GM21576 (cell line): ENCODE data around the gene ALPK1.
"Not testable (repeated sequence)": the region's sequence is repeated elsewhere in the genome, so short reads cannot be mapped to it uniquely, and the experiment has no call there.

ENCODE experiments used
- ATAC-seq: cut with Tn5 transposase; IDR thresholded peaks from one replicate; pipeline ENCODE4 v1.9.1; 2021; ENCODE audit warnings: mild to moderate bottlenecking, moderate library complexity; ENCODE audit not compliant: unreplicated experiment

The ALPK1 gene

GRCh38 chr4:112284166-112284565 lies 13.0 kb upstream of the ALPK1 start:
- no peak for ATAC-seq

GRCh38 chr4:112284662-112285411 lies 12.3 kb upstream of the ALPK1 start:
- ATAC-seq, result no peak

DNA sequence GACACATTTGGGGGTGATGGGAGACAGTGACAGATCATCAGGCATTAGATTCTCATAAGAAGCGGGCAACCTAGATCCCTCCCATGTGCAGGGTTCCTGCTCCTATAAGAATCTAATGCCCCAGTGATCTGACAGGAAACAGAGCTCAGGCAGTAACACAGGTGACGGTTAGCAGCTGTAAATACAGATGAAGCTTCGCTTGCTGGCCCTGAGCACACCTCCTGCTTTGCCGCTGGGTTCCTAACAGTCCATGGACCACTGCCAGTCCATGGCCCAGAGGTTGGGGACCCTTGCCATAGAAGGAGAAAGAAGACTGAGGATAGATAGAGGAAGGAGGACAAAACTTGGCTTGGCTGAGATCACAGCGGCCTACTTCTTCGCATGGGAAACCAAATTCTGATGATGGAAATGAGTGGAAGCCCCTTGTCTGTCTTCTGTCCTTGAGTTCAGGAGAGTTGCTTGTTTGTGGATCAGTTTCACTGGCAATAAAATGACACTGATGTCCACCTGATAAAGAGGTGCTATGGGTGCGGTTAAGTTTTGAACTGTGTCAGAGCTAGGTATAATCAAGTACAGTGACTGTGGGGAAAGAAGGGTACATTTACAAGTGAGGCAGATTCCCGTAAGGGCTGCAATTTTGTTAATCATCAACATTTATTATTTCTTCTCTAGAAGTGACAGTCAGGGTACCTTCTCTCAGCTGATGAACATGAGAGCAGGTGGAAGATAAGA lies 9.7 kb upstream of the ALPK1 start:
- ATAC-seq, result peak; percentile 35

DNA sequence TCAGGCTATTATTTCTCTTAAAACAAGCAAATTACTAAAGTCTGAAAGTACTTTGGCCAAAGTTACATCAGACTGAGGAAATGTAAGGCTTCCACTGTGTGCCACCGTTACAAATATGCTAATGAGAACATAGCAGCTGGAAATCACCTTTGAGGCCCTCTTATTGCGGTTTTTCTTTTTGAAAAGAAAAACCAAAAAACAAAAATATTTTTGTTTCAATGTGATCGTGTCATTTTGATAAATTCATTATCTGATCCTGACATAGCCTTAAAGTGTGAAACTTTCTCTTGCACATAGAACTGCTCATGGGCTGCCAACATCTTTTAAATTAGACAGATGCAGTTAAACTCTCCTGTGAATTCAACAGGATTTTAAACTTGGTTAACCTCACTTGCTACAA lies 8.7 kb upstream of the ALPK1 start:
- ATAC-seq, result peak; percentile 34

- ATAC-seq, result no peak
These were observed 7.5 kb upstream of the ALPK1 start for GRCh38 chr4:112289407-112290253.

DNA sequence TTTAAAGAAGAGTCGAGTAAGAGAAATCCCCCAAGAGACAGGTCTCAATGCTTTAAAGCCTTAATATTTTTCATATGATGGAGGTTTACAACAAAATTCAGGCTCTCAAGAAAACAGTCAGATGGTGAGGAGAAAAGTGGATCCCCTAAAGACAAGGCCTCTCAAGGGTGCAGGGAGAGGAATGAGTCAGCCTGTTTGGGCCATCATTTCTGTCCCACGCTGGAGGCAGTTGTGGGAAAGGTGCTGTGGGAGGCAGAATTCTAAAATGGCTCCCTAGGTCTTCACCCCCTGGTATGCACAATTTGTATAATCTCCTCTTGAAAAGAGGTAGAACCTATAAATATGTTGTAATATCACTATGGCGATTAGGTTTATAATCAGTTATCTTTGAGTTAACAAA lies 6.8 kb upstream of the ALPK1 start:
- ATAC-seq, result no peak

GRCh38 chr4:112299721-112300120 lies 2.6 kb downstream of the ALPK1 start:
- ATAC-seq, result no peak

DNA sequence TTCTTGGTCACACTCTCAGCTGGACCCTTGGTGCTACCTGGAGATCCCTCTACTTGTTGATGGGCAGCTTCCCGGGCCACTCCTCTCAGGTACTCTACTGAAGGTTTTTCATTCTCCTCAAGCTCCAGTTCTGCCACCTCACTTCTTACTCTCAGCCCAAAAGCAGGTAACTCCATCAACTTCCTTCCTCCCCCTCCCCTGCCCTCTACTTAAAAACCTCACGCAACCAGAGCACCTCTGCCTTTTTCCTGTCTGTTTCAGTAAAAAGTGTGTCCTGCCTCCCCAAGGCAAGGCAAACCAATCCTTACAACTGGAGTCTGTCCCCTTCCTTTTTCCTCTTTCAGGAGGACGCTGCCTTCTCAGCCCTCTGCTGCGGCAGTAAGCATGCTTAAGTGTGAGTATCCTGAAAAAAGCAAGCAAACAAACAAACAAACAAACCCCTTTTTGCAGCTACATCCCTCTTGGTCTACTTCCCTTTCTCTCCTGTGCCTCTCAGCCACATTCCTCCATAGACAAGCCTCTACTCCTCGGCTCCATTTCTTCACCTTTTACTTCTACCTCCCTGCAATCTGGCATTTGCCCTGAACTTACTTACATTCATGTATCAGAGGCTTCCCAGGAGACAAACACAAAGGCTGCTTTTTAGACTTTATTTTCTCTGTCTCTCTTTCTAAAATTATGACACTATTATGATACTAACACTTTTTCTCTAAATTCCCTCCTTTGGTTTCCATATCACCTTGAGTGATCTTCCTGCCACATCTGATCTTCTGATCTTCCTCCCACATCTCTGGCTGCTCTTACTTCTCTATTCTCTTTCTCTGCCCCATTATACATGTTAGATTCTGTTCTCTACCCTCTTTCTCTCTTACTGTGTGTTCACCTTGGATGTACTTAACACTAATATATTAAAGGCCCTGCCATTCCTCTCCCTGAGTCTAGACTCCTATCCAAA lies 5.4 kb downstream of the ALPK1 start:
- ATAC-seq, result peak; percentile 72

- not testable (repeated sequence) for ATAC-seq
These were observed 8.3 kb downstream of the ALPK1 start for GRCh38 chr4:112305477-112305876.

DNA sequence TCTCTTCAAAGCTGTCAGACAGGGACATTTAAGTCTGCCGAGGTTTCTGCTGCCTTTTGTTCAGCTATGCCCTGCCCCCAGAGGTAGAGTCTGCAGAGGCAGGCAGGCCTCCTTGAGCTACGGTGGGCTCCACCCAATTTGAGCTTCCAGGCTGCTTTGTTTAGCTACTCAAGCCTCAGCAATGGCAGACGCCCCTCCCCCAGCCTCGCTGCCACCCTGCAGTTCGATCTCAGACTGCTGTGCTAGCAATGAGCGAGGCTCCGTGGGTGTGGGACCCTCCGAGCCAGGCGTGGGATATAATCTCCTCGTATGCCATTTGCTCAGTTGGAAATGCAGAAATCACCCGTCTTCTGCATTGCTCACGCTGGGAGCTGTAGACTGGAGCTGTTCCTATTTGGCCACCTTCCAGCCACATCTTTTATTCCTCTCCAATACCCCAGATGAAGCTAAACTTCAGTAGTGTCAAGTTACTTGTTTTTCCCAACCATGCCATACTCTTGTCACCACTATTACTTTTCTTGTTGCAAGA lies 12.2 kb downstream of the ALPK1 start:
- not testable (repeated sequence) for ATAC-seq

DNA sequence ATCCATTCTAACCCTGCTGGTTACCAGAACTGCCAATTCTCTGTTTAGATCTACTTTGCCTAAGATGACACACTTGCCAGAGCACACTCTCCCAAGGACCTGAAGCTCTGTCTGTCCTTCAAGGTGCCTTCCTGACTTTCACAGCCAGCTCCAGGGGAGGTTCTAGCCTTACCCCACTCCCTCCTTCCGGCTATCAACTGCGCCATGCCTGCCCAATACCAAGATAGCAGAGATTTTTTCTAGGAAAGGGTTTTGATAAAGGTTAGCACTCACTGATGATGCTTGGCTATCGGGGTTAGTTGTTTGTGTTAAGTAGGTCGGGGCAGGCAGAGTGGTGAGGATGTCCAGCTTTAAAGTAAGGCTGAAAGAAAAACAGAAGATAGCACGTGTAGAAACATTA lies 14.3 kb downstream of the ALPK1 start:
- ATAC-seq, result no peak

DNA sequence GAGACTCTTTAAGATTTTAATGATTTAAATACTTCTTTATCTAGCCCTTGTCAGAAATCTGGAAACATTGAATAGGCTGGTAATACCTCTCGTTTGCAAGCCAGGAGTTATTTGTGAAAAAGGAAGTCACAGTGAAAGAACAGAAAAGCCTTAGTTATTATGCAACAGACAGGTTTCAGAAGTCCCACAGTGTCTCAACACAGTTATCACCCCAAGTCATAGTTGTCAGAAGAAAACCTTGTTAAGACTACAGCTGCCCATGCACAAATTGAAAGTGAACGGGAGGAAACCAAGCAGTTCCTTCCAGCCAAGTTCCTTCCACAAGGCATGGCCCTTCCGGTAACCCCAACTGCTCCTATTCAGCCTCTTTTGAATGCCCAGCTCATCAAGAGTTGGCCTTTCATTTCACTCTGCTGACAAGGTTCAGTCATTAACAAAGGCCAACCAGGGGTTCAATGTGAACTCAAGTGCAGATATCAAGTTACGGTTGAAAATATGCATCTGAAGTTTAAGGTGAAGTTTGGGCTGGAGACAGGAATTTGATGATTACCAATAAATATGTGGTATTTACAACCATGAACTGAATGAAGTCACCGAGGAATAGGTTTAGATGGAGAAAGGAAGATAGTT lies 15.6 kb downstream of the ALPK1 start:
- peak; percentile 97 for ATAC-seq

GRCh38 chr4:112315446-112315845 lies 18.3 kb downstream of the ALPK1 start:
- ATAC-seq, result no peak

DNA sequence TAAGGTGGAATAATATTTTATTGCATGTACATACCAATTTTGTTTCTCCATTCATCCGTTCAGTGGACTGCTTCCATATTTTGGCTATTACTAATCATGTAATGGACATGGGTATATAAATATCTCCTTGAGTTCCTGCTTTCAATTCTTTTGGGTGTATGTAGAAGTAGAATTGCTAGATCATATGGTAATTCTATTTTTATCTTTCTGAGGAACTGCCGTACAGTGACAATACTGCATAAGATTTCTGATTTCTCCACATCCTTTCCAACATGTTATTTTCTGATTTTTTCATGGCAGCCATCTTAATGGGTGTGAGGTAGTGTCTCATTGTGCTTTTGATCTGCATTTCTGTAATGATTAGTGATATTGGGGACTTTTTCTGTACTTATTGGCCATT lies 19.2 kb downstream of the ALPK1 start:
- ATAC-seq, result no peak

DNA sequence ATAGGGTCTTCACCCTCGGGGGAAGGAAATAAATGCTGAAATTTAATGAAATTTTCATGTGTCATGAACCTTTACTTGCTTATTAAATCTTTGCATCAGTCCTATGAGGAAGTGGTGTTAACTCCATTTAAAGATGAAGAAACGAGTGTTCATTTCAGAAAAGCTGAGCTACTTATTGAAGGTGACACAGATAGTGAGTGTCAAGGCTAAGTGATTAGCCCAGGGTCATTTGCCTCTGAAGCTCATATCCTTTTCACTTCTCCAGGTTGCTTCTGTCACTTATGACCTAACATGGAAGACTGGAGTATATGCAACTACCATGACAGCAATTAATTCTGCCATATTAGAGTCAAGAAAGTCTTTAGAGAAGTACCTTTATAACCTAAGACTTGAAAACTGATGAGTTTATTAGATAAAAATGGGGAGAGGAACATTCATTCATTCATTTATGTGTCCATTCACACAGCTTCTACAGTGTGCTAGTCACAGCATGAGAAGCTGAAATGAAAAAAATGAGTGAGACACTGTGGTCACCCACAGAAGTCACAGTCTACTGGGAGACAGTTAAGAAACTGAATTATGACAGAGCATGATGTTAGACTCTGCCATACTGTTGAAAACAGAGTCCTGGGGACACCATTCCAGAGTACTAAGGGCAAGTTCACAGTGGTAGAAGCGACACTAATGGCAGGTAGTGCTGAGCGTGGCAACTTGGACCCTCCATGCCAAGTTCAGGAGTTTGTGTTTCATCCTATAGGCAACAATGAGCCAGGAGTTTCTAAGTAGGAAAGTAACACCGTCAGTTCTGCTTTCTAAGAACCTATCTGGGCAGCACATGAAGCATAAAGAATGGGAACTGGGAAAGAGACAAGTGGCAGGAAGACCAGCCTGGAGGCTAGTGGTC lies 21.3 kb downstream of the ALPK1 start:
- peak; percentile 94 for ATAC-seq

- ATAC-seq, result no peak
These were observed 24.9 kb downstream of the ALPK1 start for GRCh38 chr4:112321776-112322684.

DNA sequence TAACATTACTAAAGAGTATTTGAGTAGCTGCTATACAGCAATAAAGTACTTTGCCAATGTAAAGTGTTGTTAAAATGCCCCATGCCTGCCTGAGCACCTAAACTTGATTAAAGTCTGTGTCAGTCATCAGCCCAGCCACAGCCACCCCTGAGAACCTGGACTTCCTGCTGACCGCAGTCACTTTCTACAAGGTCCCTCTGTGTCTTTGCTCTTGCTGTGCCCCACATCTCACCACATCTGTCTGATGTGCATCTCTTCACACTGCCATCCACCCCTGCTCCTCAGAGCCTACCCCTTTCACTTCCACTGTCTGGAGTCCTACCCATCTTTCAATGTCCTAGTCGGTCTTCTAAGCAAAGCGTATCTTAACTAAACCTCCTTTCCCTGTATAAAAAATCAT lies 25.7 kb downstream of the ALPK1 start:
- no peak for ATAC-seq

DNA sequence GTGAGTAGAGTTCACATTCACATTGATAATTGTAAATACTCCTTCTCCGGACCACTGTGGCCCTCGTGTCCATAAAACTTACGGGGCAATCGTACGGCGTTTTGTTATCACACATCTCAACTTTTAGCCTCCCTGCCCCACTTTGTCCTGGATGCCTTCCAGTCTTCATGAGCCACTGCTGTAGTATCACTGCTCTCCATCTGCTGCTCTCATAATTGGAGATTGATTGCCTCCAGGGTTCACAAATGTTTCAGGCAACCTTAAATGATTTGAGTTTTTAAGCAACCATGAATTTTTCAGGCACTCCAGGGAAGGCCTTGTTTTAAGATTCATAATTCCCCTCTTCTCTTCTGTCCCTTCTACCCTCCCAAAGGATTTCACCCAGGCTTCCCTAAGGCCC lies 28.4 kb downstream of the ALPK1 start:
- ATAC-seq, result no peak
